ENCODE results near the gene SGIP1. TPM values are rescaled to one million over a fixed set of nuclear protein-coding genes. Genes with fewer than 3 reads are reported as not detected.

Gene SGIP1
- 8.4 TPM for total RNA-seq
- polyA plus RNA-seq, result 1.4 TPM

DNA sequence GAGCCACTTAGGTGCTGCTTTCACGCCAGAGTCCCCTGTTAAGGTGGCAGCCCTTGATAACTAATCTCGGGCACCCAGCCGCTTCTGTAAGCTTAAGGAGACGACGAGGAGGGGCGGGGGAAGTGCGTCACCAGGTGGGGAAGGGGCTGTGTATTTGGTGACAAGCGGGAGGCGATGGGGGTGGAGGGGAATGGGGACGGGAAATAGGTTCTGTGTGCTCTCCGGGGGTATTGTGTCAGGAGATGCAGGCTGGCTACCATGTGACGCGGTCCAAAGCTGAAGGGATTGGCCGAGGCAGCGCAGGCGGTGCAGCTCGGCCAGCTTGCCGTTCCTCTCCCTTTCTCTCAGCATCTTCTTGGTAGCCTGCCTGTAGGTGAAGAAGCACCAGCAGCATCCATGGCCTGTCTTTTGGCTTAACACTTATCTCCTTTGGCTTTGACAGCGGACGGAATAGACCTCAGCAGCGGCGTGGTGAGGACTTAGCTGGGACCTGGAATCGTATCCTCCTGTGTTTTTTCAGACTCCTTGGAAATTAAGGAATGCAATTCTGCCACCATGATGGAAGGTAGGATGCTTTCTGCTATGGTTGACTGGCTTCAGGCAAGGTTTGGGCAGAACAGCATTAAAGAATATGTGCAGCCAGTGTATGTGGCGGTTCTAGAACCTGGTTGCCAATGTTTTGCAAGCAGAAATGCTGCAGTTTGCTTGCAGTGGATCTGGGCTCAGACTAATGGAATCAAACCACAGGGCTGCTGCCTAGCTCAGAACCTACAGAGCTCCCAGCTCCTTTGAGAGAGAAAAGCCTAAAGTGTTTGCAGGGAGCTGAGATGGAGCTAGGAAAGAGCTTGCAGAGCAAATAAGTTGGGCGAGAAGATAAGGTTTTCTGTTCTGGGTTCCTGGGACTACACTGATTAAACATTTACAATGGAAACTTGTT is at the start of gene SGIP1:
Gene SGIP1, plus strand, starts transcription at position 350 of the 937 bp plus-strand sequence. Its CDS starts 206 bp downstream, at position 556.
- DNase-seq (ENCODE audit: extremely low spot score), result peak; percentile 45
- no peak within 1 kb of the TSS for H3K27ac ChIP-seq (ENCODE audit: low read depth)
- peak within 1 kb of the TSS; percentile 30 for H3K4me3 ChIP-seq (ENCODE audit: low read depth, low read length)
- H3K4me1 ChIP-seq (ENCODE audit: insufficient read depth), result no peaks in the 10 kb centered on the region
- no peaks in the 10 kb centered on the region for H3K36me3 ChIP-seq (ENCODE audit: insufficient read depth)
- WGBS, result 19% methylated on average over 25 of the region's 25 CpGs

DNA sequence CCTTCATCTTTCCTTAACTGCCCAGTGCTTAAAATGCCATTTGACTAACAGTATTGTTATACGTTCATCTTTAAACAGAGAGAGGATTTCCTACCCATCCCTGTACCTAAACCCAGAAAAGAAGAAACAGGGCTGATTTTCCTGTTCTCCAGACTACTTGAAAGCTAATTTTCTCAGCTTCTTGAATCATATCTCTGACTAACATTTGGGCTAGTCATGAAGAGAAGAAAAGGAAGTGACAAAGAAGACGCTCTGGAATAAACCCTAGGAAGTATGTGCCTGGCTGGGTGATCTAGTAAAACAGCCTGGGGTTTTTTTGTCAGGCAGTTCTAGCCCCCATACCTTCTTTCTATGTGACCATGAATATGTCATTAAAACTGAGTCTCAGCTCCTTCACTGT is 44.8 kb upstream of the SGIP1 start:
- Histone ChIP-seq H3K36me3 (ENCODE audit: insufficient read depth) (no peaks in the 10 kb centered on the region), H3K4me1 (ENCODE audit: insufficient read depth) (no peaks in the 10 kb centered on the region), H3K4me3 (ENCODE audit: low read depth, low read length) (no peak overlapping the region), H3K27ac (ENCODE audit: low read depth) (no peak overlapping the region)
- WGBS, result 61% methylated on average over 2 of the region's 2 CpGs
- no peak for DNase-seq (ENCODE audit: extremely low spot score)

DNA sequence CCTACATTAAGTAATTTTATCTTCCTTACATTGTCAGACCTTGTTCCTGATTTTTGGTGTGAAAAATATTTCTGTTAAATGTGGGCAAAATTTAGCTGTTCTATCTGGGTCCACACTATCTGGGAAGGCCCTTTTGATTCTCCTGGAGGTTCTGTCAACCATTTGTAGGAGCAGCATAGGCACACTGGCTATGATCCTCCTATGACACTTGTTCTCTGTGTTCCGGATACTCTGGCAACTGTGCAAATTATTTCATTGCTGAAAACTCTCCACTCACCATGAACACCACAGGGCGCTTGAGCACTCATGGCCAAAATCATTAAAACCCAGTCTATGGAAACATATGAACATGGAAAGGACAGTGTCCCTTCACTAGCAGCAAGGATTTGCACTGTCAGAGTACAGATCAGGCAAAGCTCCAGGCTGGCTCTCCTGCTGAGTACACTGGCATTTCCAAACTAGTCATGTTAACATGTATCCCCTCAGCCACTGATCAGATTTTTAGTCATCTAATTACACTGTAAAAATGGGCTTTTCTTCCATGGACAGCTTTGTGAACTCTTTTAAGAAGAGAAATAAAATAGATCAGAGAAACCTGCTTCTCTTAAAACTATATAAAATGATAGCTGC is 43.9 kb upstream of the SGIP1 start:
- no peaks in the 10 kb centered on the region for H3K4me1 ChIP-seq (ENCODE audit: insufficient read depth)
- WGBS, result 46% methylated on average over 2 of the region's 2 CpGs
- no peak for DNase-seq (ENCODE audit: extremely low spot score)
- H3K36me3 ChIP-seq (ENCODE audit: insufficient read depth), result no peaks in the 10 kb centered on the region
- H3K4me3 ChIP-seq (ENCODE audit: low read depth, low read length), result no peak overlapping the region
- no peak overlapping the region for H3K27ac ChIP-seq (ENCODE audit: low read depth)

- no peak for DNase-seq (ENCODE audit: extremely low spot score)
- no peaks in the 10 kb centered on the region for H3K36me3 ChIP-seq (ENCODE audit: insufficient read depth)
- H3K27ac ChIP-seq (ENCODE audit: low read depth), result no peak overlapping the region
- no peaks in the 10 kb centered on the region for H3K4me1 ChIP-seq (ENCODE audit: insufficient read depth)
- WGBS, result 46% methylated on average over 2 of the region's 2 CpGs
- H3K4me3 ChIP-seq (ENCODE audit: low read depth, low read length), result no peak overlapping the region
Measured at GRCh38 chr1:66490816-66491215, 43.1 kb upstream of the SGIP1 start.

- no peak overlapping the region for H3K27ac ChIP-seq (ENCODE audit: low read depth)
- no peak overlapping the region for H3K4me3 ChIP-seq (ENCODE audit: low read depth, low read length)
- H3K4me1 ChIP-seq (ENCODE audit: insufficient read depth), result no peaks in the 10 kb centered on the region
- no peak for DNase-seq (ENCODE audit: extremely low spot score)
- 84% methylated on average over 1 of the region's 1 CpG for WGBS
- no peaks in the 10 kb centered on the region for H3K36me3 ChIP-seq (ENCODE audit: insufficient read depth)
Measured at GRCh38 chr1:66492424-66492823, 41.5 kb upstream of the SGIP1 start.

- 96% methylated on average over 2 of the region's 2 CpGs for WGBS
- Histone ChIP-seq H3K27ac (ENCODE audit: low read depth) (no peak overlapping the region), H3K4me1 (ENCODE audit: insufficient read depth) (no peaks in the 10 kb centered on the region), H3K36me3 (ENCODE audit: insufficient read depth) (no peaks in the 10 kb centered on the region), H3K4me3 (ENCODE audit: low read depth, low read length) (no peak overlapping the region)
- DNase-seq (ENCODE audit: extremely low spot score), result no peak
Measured at GRCh38 chr1:66493731-66494130, 40.2 kb upstream of the SGIP1 start.

GRCh38 chr1:66494482-66494881 is 39.5 kb upstream of the SGIP1 start:
- Histone ChIP-seq H3K36me3 (ENCODE audit: insufficient read depth) (no peaks in the 10 kb centered on the region), H3K27ac (ENCODE audit: low read depth) (no peak overlapping the region), H3K4me1 (ENCODE audit: insufficient read depth) (no peaks in the 10 kb centered on the region), H3K4me3 (ENCODE audit: low read depth, low read length) (no peak overlapping the region)
- no peak for DNase-seq (ENCODE audit: extremely low spot score)
- whole genome bisulfite sequencing, result 82% methylated on average over 1 of the region's 1 CpG

DNA sequence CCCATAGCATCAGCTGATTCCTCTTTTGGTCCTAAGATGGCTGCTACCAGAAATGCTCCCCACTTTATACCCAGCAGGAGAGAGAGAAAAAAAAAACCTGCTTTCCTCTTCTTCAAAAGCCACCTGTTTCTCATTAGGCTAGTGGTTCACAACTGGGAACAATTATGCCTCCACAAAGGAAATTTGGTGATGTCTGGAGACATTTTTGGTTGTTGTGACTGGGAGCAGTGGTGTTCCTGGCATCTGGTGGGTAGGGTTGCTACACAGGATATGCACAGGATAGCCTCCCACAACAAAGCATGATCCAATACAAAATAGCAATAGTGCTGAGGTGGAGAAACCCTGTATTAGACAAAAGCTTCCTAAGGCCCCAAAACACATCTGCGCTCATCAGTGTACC is 38.5 kb upstream of the SGIP1 start:
- 98% methylated on average over 1 of the region's 1 CpG for WGBS
- no peaks in the 10 kb centered on the region for H3K4me1 ChIP-seq (ENCODE audit: insufficient read depth)
- no peaks in the 10 kb centered on the region for H3K36me3 ChIP-seq (ENCODE audit: insufficient read depth)
- H3K27ac ChIP-seq (ENCODE audit: low read depth), result no peak overlapping the region
- H3K4me3 ChIP-seq (ENCODE audit: low read depth, low read length), result no peak overlapping the region
- no peak for DNase-seq (ENCODE audit: extremely low spot score)

DNA sequence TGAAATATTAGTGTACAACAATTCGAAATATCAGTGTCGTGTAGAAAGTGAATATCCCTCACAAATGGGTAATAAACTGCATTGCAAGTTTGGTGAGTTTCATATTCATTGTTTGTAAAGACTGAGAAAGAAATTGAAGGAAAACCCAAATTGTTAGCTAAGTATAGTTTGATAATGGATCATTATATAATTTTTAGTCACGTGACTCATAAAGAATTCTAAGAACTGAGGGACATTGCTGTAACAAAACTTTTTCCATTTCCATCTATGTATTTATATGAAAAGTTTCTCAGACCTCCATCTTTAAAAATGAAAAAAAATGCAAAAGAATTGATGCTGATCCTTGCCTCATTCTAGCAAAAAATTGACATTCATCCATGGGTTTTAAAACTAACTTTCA is 36.0 kb upstream of the SGIP1 start:
- Histone ChIP-seq H3K27ac (ENCODE audit: low read depth) (no peak overlapping the region), H3K4me3 (ENCODE audit: low read depth, low read length) (no peak overlapping the region), H3K36me3 (ENCODE audit: insufficient read depth) (no peaks in the 10 kb centered on the region), H3K4me1 (ENCODE audit: insufficient read depth) (no peaks in the 10 kb centered on the region)
- DNase-seq (ENCODE audit: extremely low spot score), result no peak
- 88% methylated on average over 3 of the region's 3 CpGs for WGBS

- Histone ChIP-seq H3K4me3 (ENCODE audit: low read depth, low read length) (no peak overlapping the region), H3K4me1 (ENCODE audit: insufficient read depth) (no peaks in the 10 kb centered on the region), H3K27ac (ENCODE audit: low read depth) (no peak overlapping the region), H3K36me3 (ENCODE audit: insufficient read depth) (no peaks in the 10 kb centered on the region)
- 83% methylated on average over 1 of the region's 1 CpG for WGBS
- no peak for DNase-seq (ENCODE audit: extremely low spot score)
Measured at GRCh38 chr1:66500301-66500700, 33.7 kb upstream of the SGIP1 start.

- Histone ChIP-seq H3K36me3 (ENCODE audit: insufficient read depth) (no peaks in the 10 kb centered on the region), H3K27ac (ENCODE audit: low read depth) (no peak overlapping the region), H3K4me3 (ENCODE audit: low read depth, low read length) (no peak overlapping the region), H3K4me1 (ENCODE audit: insufficient read depth) (no peaks in the 10 kb centered on the region)
- WGBS, result 43% methylated on average over 1 of the region's 1 CpG
- no peak for DNase-seq (ENCODE audit: extremely low spot score)
Measured at GRCh38 chr1:66502086-66502485, 31.9 kb upstream of the SGIP1 start.

GRCh38 chr1:66503841-66504470 is 30.0 kb upstream of the SGIP1 start:
- no peak for DNase-seq (ENCODE audit: extremely low spot score)
- Histone ChIP-seq H3K27ac (ENCODE audit: low read depth) (no peak overlapping the region), H3K36me3 (ENCODE audit: insufficient read depth) (no peaks in the 10 kb centered on the region), H3K4me1 (ENCODE audit: insufficient read depth) (no peaks in the 10 kb centered on the region), H3K4me3 (ENCODE audit: low read depth, low read length) (no peak overlapping the region)
- WGBS, result 37% methylated on average over 3 of the region's 3 CpGs

GRCh38 chr1:66505671-66506392 is 28.1 kb upstream of the SGIP1 start:
- no peaks in the 10 kb centered on the region for H3K4me1 ChIP-seq (ENCODE audit: insufficient read depth)
- WGBS, result 55% methylated on average over 5 of the region's 5 CpGs
- no peaks in the 10 kb centered on the region for H3K36me3 ChIP-seq (ENCODE audit: insufficient read depth)
- H3K4me3 ChIP-seq (ENCODE audit: low read depth, low read length), result no peak overlapping the region
- no peak for DNase-seq (ENCODE audit: extremely low spot score)
- no peak overlapping the region for H3K27ac ChIP-seq (ENCODE audit: low read depth)

Data from urinary bladder (tissue), 4 donors.